Loucy (cell line): ENCODE measurements around the gene CNTNAP2.

Source experiments
- H2AFZ ChIP-seq: fragments of 200-600 bp; sonication (generic); 2 replicates; pipeline ENCODE4 v1.6.0; 2016; ENCODE audit warnings: antibody characterized with exemption, mild to moderate bottlenecking, low read length, moderate library complexity
- H3F3A ChIP-seq: fragments of 200-600 bp; 2 replicates; pipeline ENCODE4 v1.6.0; 2016; ENCODE audit warnings: antibody characterized with exemption, low read depth, mild to moderate bottlenecking
- H3K27me3 ChIP-seq: fragments of 200-600 bp; sonication (generic); 2 replicates; pipeline ENCODE4 v1.6.1; 2014; ENCODE audit warnings: low read length, mild to moderate bottlenecking; ENCODE audit not compliant: insufficient read depth, poor library complexity, severe bottlenecking
- H3K36me3 ChIP-seq: fragments of 200-600 bp; sonication (generic); 2 replicates; pipeline ENCODE4 v1.6.1; 2016; ENCODE audit warnings: low read length; ENCODE audit not compliant: insufficient read depth
- H3K4me1 ChIP-seq: fragments of 200-600 bp; sonication (generic); 2 replicates; pipeline ENCODE4 v1.5.1; 2014; ENCODE audit warnings: low read length, mild to moderate bottlenecking; ENCODE audit not compliant: insufficient read depth, poor library complexity, severe bottlenecking
- H3K4me2 ChIP-seq: fragments of 200-600 bp; sonication (generic); 2 replicates; pipeline ENCODE4 v1.6.0; 2014; ENCODE audit warnings: antibody characterized with exemption, low read length, low read depth, mild to moderate bottlenecking; ENCODE audit not compliant: poor library complexity, severe bottlenecking
- H3K4me3 ChIP-seq: fragments of 200-600 bp; sonication (generic); 2 replicates; pipeline ENCODE4 v1.5.1; 2014; ENCODE audit warnings: low read length, mild to moderate bottlenecking, mixed read lengths; ENCODE audit not compliant: poor library complexity, severe bottlenecking
- H3K79me2 ChIP-seq: fragments of 200-600 bp; sonication (generic); 2 replicates; pipeline ENCODE4 v1.6.1; 2014; ENCODE audit warnings: low read length; ENCODE audit not compliant: insufficient read depth
- H3K9ac ChIP-seq: fragments of 200-600 bp; sonication (generic); 2 replicates; pipeline ENCODE4 v1.6.0; 2014; ENCODE audit warnings: mild to moderate bottlenecking, low read depth, low read length, moderate library complexity; ENCODE audit not compliant: poor library complexity, severe bottlenecking
- H3K9me2 ChIP-seq: fragments of 200-600 bp; sonication (generic); replicated peaks from 2 replicates; pipeline ENCODE4 v1.6.1; 2016; ENCODE audit warnings: low read depth, low read length, mixed read lengths
- H3K9me3 ChIP-seq: fragments of 200-600 bp; sonication (generic); 2 replicates; pipeline ENCODE4 v1.6.1; 2014; ENCODE audit warnings: mild to moderate bottlenecking, antibody characterized with exemption, low read length, low read depth; ENCODE audit not compliant: insufficient read depth
- H4K20me1 ChIP-seq: fragments of 200-600 bp; sonication (generic); 2 replicates; pipeline ENCODE4 v1.6.0; 2014; ENCODE audit warnings: antibody characterized with exemption, low read length, mild to moderate bottlenecking; ENCODE audit not compliant: insufficient read depth, poor library complexity, severe bottlenecking
- EZH2phosphoT487 ChIP-seq: fragments of 200-600 bp; IDR thresholded peaks from 2 replicates; pipeline ENCODE4 v1.6.1; 2018; ENCODE audit warnings: antibody characterized with exemption, mild to moderate bottlenecking, moderate library complexity, borderline replicate concordance
- TF ChIP-seq, protein P1 (sequence below): fragments of 200-600 bp; sonication (generic); conservative IDR thresholded peaks from 2 replicates; pipeline ENCODE4 v1.5.1; 2014; ENCODE audit warnings: mild to moderate bottlenecking, antibody characterized with exemption, low read length

The CNTNAP2 gene

GRCh38 chr7:147044941-147045340 lies 928.3 kb downstream of the CNTNAP2 start:
- Histone ChIP-seq H3F3A (no peaks in the 10 kb centered on the region), H3K36me3 (no peaks in the 10 kb centered on the region), H3K9me3 (no peaks in the 10 kb centered on the region), H3K4me1 (no peaks in the 10 kb centered on the region), H3K79me2 (no peaks in the 10 kb centered on the region), H3K9me2 (no peaks in the 10 kb centered on the region), H3K4me3 (no peak overlapping the region), H3K27me3 (no peaks in the 10 kb centered on the region), H3K4me2 (no peak overlapping the region), H2AFZ (no peak overlapping the region), H3K9ac (no peak overlapping the region), H4K20me1 (no peaks in the 10 kb centered on the region)
- TF ChIP-seq, protein P1, sequence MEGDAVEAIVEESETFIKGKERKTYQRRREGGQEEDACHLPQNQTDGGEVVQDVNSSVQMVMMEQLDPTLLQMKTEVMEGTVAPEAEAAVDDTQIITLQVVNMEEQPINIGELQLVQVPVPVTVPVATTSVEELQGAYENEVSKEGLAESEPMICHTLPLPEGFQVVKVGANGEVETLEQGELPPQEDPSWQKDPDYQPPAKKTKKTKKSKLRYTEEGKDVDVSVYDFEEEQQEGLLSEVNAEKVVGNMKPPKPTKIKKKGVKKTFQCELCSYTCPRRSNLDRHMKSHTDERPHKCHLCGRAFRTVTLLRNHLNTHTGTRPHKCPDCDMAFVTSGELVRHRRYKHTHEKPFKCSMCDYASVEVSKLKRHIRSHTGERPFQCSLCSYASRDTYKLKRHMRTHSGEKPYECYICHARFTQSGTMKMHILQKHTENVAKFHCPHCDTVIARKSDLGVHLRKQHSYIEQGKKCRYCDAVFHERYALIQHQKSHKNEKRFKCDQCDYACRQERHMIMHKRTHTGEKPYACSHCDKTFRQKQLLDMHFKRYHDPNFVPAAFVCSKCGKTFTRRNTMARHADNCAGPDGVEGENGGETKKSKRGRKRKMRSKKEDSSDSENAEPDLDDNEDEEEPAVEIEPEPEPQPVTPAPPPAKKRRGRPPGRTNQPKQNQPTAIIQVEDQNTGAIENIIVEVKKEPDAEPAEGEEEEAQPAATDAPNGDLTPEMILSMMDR = no peak
- TF ChIP-seq EZH2phosphoT487 = no peak

- Histone ChIP-seq H3K36me3 (no peaks in the 10 kb centered on the region), H3K79me2 (no peaks in the 10 kb centered on the region), H3K4me2 (no peak overlapping the region), H3K4me3 (no peak overlapping the region), H3F3A (no peaks in the 10 kb centered on the region), H3K27me3 (no peaks in the 10 kb centered on the region), H3K9me3 (no peaks in the 10 kb centered on the region), H3K4me1 (no peaks in the 10 kb centered on the region), H2AFZ (no peak overlapping the region), H3K9ac (no peak overlapping the region), H3K9me2 (no peaks in the 10 kb centered on the region), H4K20me1 (no peaks in the 10 kb centered on the region)
- TF ChIP-seq EZH2phosphoT487 = no peak
- TF ChIP-seq, protein P1 = no peak
Observed at GRCh38 chr7:147047696-147048095, 931.1 kb downstream of the CNTNAP2 start.

DNA sequence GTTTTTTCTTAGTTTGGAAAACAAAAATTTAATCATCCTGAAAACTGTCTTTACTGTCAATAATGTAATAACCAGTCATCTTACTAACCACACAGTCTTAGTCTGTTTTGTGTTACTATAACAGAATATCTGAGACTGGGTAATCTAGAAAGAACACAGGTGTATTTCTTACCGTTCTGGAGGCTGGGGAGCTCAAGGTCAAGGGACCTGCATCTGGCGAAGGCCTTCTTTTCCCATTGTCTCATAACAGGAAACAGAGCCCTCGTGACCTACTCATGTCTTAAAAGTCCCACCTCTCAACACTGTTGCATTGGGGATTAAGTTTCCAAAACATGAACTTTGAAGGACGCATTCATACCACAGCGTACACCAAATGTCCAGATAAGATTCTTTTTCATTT lies 932.3 kb downstream of the CNTNAP2 start:
- Histone ChIP-seq H3K4me2 (no peak overlapping the region), H3K9me2 (no peaks in the 10 kb centered on the region), H3K4me1 (no peaks in the 10 kb centered on the region), H3K36me3 (no peaks in the 10 kb centered on the region), H3K4me3 (no peak overlapping the region), H3F3A (no peaks in the 10 kb centered on the region), H3K9me3 (no peaks in the 10 kb centered on the region), H3K27me3 (no peaks in the 10 kb centered on the region), H3K79me2 (no peaks in the 10 kb centered on the region), H4K20me1 (no peaks in the 10 kb centered on the region), H2AFZ (no peak overlapping the region), H3K9ac (no peak overlapping the region)
- TF ChIP-seq EZH2phosphoT487 = no peak
- TF ChIP-seq, protein P1 = no peak
